ACHN (cell line): ENCODE data around the gene SLC6A2.
"Not testable (repeated sequence)": the region's sequence is repeated elsewhere in the genome, so short reads cannot be mapped to it uniquely, and the experiment has no call there.

Source experiments
- DNase-seq: peaks from one replicate; pipeline ENCODE4 v3.0.0-alpha.2; 2015
- in situ Hi-C: cut with HindIII; loops from 2 replicates; pipeline ENCODE4 v1.10.0; 2017; ENCODE audit warnings: low sequenced_read_pairs, low pct_ligation_motif_present, low pct_unique_long_range_greater_than_20kb

SLC6A2 gene

GRCh38 chr16:55655897-55656681, at the start of gene SLC6A2:
Gene SLC6A2 (plus strand): TSS chr16:55655988. CDS start chr16:55656695, 707 bp downstream.
- no peak for DNase-seq
- in situ Hi-C loops: no loop called here

- in situ Hi-C loops: no loop called here
- DNase-seq: no peak
Observed at GRCh38 chr16:55613613-55614335, 42.0 kb upstream of the SLC6A2 start.

GRCh38 chr16:55615071-55615470, 40.7 kb upstream of the SLC6A2 start:
- in situ Hi-C loops: no loop called here
- DNase-seq: no peak

- in situ Hi-C loops, DNase-seq: not testable (repeated sequence)
Observed at GRCh38 chr16:55615670-55616069, 40.1 kb upstream of the SLC6A2 start.

GRCh38 chr16:55621771-55622170, 34.0 kb upstream of the SLC6A2 start:
- DNase-seq: no peak
- in situ Hi-C loops: no loop called here

GRCh38 chr16:55622272-55622671, 33.5 kb upstream of the SLC6A2 start:
- DNase-seq: no peak
- in situ Hi-C loops: no loop called here

- in situ Hi-C loops: no loop called here
- DNase-seq: no peak
Observed at GRCh38 chr16:55622930-55623561, 32.7 kb upstream of the SLC6A2 start.

GRCh38 chr16:55623640-55624039, 32.1 kb upstream of the SLC6A2 start:
- no peak for DNase-seq
- in situ Hi-C loops: no loop called here

- in situ Hi-C loops: no loop called here
- DNase-seq: no peak
Observed at GRCh38 chr16:55624696-55625095, 31.1 kb upstream of the SLC6A2 start.

- no peak for DNase-seq
- in situ Hi-C loops: no loop called here
Observed at GRCh38 chr16:55625843-55626242, 29.9 kb upstream of the SLC6A2 start.

- in situ Hi-C loops: no loop called here
- DNase-seq: no peak
Observed at GRCh38 chr16:55628306-55628968, 27.4 kb upstream of the SLC6A2 start.

GRCh38 chr16:55630774-55631173, 25.0 kb upstream of the SLC6A2 start:
- in situ Hi-C loops: no loop called here
- DNase-seq: no peak

GRCh38 chr16:55632259-55632658, 23.5 kb upstream of the SLC6A2 start:
- in situ Hi-C loops: no loop called here
- no peak for DNase-seq

- no peak for DNase-seq
- in situ Hi-C loops: no loop called here
Observed at GRCh38 chr16:55634193-55634592, 21.6 kb upstream of the SLC6A2 start.

GRCh38 chr16:55638256-55638655, 17.5 kb upstream of the SLC6A2 start:
- no peak for DNase-seq
- in situ Hi-C loops: no loop called here

GRCh38 chr16:55640701-55641327, 15.0 kb upstream of the SLC6A2 start:
- no peak for DNase-seq
- in situ Hi-C loops: no loop called here

- in situ Hi-C loops: no loop called here
- DNase-seq: no peak
Observed at GRCh38 chr16:55641430-55642056, 14.2 kb upstream of the SLC6A2 start.

- no peak for DNase-seq
- in situ Hi-C loops: no loop called here
Observed at GRCh38 chr16:55642611-55643010, 13.2 kb upstream of the SLC6A2 start.
